HEK293 (cell line): ENCODE results near the gene TRAF3IP3.

ENCODE experiments used
- CTCF ChIA-PET: fragments of 350-600 bp; formaldehyde crosslinking; extraction: SDS; loops from one replicate; lab custom pipeline; 2021; ENCODE audit warnings: antibody characterized with exemption; lab: Yijun Ruan, JAX
- POLR2A ChIA-PET: fragments of 300-600 bp; formaldehyde crosslinking; extraction: SDS; loops from one replicate; lab custom pipeline; 2020; ENCODE audit warnings: antibody characterized with exemption, inconsistent platforms; lab: Yijun Ruan, JAX
- H3K27ac ChIP-seq: fragments of 200-500 bp; sonication (Bioruptor generic); 2 replicates; pipeline ENCODE4 v1.5.1; 2014; ENCODE audit warnings: low read depth, low read length, control low read depth, inconsistent platforms; ENCODE audit errors: extremely low read depth
- H3K36me3 ChIP-seq, 2 experiments: fragments of 200-500 bp in 1 of 2; sonication (Bioruptor generic) in 1 of 2; 1 replicate in 1 of 2; 2 replicates in 1 of 2; pipeline ENCODE4 v1.5.1; 2014 to 2017; ENCODE audit warnings: inconsistent platforms in 2 of 2, low read length in 2 of 2; ENCODE audit not compliant: control insufficient read depth in 2 of 2, insufficient read depth in 1 of 2
- H3K4me1 ChIP-seq: fragments of 200-500 bp; sonication (Bioruptor generic); 2 replicates; pipeline ENCODE4 v1.5.1; 2014; ENCODE audit warnings: mild to moderate bottlenecking, low read length, inconsistent platforms; ENCODE audit not compliant: control insufficient read depth, insufficient read depth
- H3K4me3 ChIP-seq: 2 replicates; pipeline ENCODE4 v1.5.1; 2011; ENCODE audit warnings: low read depth, mild to moderate bottlenecking, control low read depth, low read length, moderate library complexity
- H3K9me3 ChIP-seq: fragments of 200-500 bp; sonication (Bioruptor generic); 2 replicates; pipeline ENCODE4 v1.5.1; 2014; ENCODE audit warnings: low read depth, low read length, inconsistent platforms; ENCODE audit not compliant: control insufficient read depth, insufficient read depth
- GLI2 ChIP-seq: fragments of 450-650 bp; formaldehyde crosslinking; IDR thresholded peaks from 2 replicates; pipeline ENCODE4; 2017; ENCODE audit warnings: missing biosample characterization, missing genetic modification characterization, low read depth, borderline replicate concordance
- OVOL3 ChIP-seq: fragments of 450-650 bp; formaldehyde crosslinking; IDR thresholded peaks from 2 replicates; pipeline ENCODE4 v1.5.1; 2016; ENCODE audit warnings: missing biosample characterization, missing genetic modification characterization
- PRDM2 ChIP-seq: fragments of 450-650 bp; formaldehyde crosslinking; IDR thresholded peaks from 2 replicates; pipeline ENCODE4 v1.5.1; 2016; ENCODE audit warnings: missing biosample characterization, missing genetic modification characterization, borderline replicate concordance
- SCRT1 ChIP-seq: fragments of 450-650 bp; formaldehyde crosslinking; IDR thresholded peaks from 2 replicates; pipeline ENCODE4 v1.5.1; 2016; ENCODE audit warnings: missing biosample characterization, missing genetic modification characterization, borderline replicate concordance
- SCRT2 ChIP-seq: fragments of 450-650 bp; formaldehyde crosslinking; IDR thresholded peaks from 2 replicates; pipeline ENCODE4 v1.5.1; 2016; ENCODE audit warnings: missing biosample characterization, missing genetic modification characterization
- TRIM28 ChIP-seq: IDR thresholded peaks from 2 replicates; pipeline ENCODE4 v1.6.1; 2011; ENCODE audit warnings: low read length, control low read depth, borderline replicate concordance
- ZBTB44 ChIP-seq: fragments of 450-650 bp; IDR thresholded peaks from 2 replicates; pipeline ENCODE4 v1.5.1; 2018; ENCODE audit warnings: missing biosample characterization, mild to moderate bottlenecking, missing genetic modification characterization
- ZIC2 ChIP-seq: fragments of 450-650 bp; formaldehyde crosslinking; IDR thresholded peaks from 2 replicates; pipeline ENCODE4 v1.5.1; 2016; ENCODE audit warnings: missing biosample characterization, missing genetic modification characterization
- ZNF37A ChIP-seq: fragments of 450-650 bp; IDR thresholded peaks from 2 replicates; pipeline ENCODE4 v1.5.1; 2018; ENCODE audit warnings: missing biosample characterization, missing genetic modification characterization
- ZNF513 ChIP-seq: fragments of 450-650 bp; IDR thresholded peaks from 2 replicates; pipeline ENCODE4 v1.5.1; 2018; ENCODE audit warnings: missing biosample characterization, missing genetic modification characterization
- ZNF514 ChIP-seq: fragments of 450-650 bp; formaldehyde crosslinking; IDR thresholded peaks from 2 replicates; pipeline ENCODE4 v1.5.1; 2016; ENCODE audit warnings: missing biosample characterization, missing genetic modification characterization
- ZNF549 ChIP-seq: fragments of 450-650 bp; IDR thresholded peaks from 2 replicates; pipeline ENCODE4 v1.5.1; 2018; ENCODE audit warnings: missing biosample characterization, missing genetic modification characterization, mild to moderate bottlenecking, inconsistent platforms, moderate library complexity
- ZNF692 ChIP-seq: fragments of 450-650 bp; formaldehyde crosslinking; IDR thresholded peaks from 2 replicates; pipeline ENCODE4 v1.5.1; 2016; ENCODE audit warnings: missing biosample characterization, missing genetic modification characterization
- ZNF707 ChIP-seq: fragments of 450-650 bp; formaldehyde crosslinking; IDR thresholded peaks from 2 replicates; pipeline ENCODE4 v1.5.1; 2016; ENCODE audit warnings: missing biosample characterization, missing genetic modification characterization
- ZNF837 ChIP-seq: fragments of 450-650 bp; formaldehyde crosslinking; IDR thresholded peaks from 2 replicates; pipeline ENCODE4 v1.5.1; 2016; ENCODE audit warnings: missing biosample characterization, missing genetic modification characterization

TRAF3IP3 gene

GRCh38 chr1:209756615-209757445 lies 977 bp downstream of the TRAF3IP3 start (continued):
- TF ChIP-seq ZNF837 (no peak), TRIM28 (no peak), ZNF692 (no peak), PRDM2 (no peak), ZBTB44 (no peak), ZNF37A (tag by site-specific recombination) (no peak), OVOL3 (tag by site-specific recombination) (no peak), ZNF707 (tag by site-specific recombination) (no peak)

GRCh38 chr1:209758400-209758799 lies 2.5 kb downstream of the TRAF3IP3 start:
- no peak overlapping the region for H3K27ac ChIP-seq
- TF ChIP-seq ZIC2 (peak; percentile 38), ZNF549 (no peak), SCRT1 (tag by site-specific recombination) (peak; percentile 62; the same call in 1 of the 2 replicates), SCRT2 (tag by site-specific recombination) (peak; percentile 82)
- TF ChIP-seq, all 188 proteins: peak for 3
- Histone ChIP-seq H3K4me1 (no peaks in the 10 kb centered on the region), H3K9me3 (no peaks in the 10 kb centered on the region), H3K36me3 (no peaks in the 10 kb centered on the region), H3K4me3 (no peak overlapping the region)
- ChIA-PET CTCF (interaction anchor here (3.0 kb wide), 1 partner anchor 10 kb away, joined by 12 read pairs; no protein-coding TSS in a partner anchor), POLR2A (interaction anchor here (0.6 kb wide), 1 partner anchor 18 kb away, joined by 3 read pairs; no protein-coding TSS in a partner anchor)

- no peak for TF ChIP-seq ZNF513 (tag by site-specific recombination)
- TF ChIP-seq ZNF514 (tag by site-specific recombination), result no peak
- TF ChIP-seq SCRT2 (tag by site-specific recombination), result peak; percentile 83
- no peak for TF ChIP-seq GLI2 (tag by site-specific recombination)
- TF ChIP-seq SCRT1 (tag by site-specific recombination), result peak; percentile 74
- H3K4me1 ChIP-seq, result no peaks in the 10 kb centered on the region
- CTCF ChIA-PET, result interaction anchor here (1.2 to 3.0 kb wide), 2 partner anchors 11 to 193 kb away, joined by 3 to 12 read pairs; no protein-coding TSS in a partner anchor
- POLR2A ChIA-PET, result interaction anchor here (1.5 kb wide), 1 partner anchor 25 kb away, joined by 6 read pairs; the partner anchor contains the start of gene C1orf74
- H3K36me3 ChIP-seq, result no peaks in the 10 kb centered on the region
- H3K4me3 ChIP-seq, result no peak overlapping the region
- H3K9me3 ChIP-seq, result no peaks in the 10 kb centered on the region
- H3K27ac ChIP-seq, result no peak overlapping the region
Measured at GRCh38 chr1:209759829-209760359, 4.0 kb downstream of the TRAF3IP3 start.
